ENCODE results near the gene RAI1. TPM values are rescaled to one million over a fixed set of nuclear protein-coding genes. Genes with fewer than 3 reads are reported as not detected.
A peak's percentile ranks its signal among the peaks of the same experiment; 100 is the strongest.

RAI1 gene
- total RNA-seq, 2 donors from 2014 or later: 35.9 to 42.9 TPM

GRCh38 chr17:17742133-17742621, 60.9 kb downstream of the RAI1 start:
- WGBS, 2 experiments (ENCODE audit: insufficient coverage in 1 of 2, insufficient read length in 1 of 2): 82 to 100% methylated on average over 3 to 5 of the region's 5 CpGs
- H3K36me3 ChIP-seq (ENCODE audit: control insufficient read depth, insufficient read depth, low read length): peaks cover 4% of the 10 kb centered on the region
- H3K27me3 ChIP-seq (ENCODE audit: control insufficient read depth, insufficient read depth, low read length, poor library complexity, severe bottlenecking): no peaks in the 10 kb centered on the region
- Mint-ChIP-seq H3K27me3 (ENCODE audit: insufficient read depth) (no peaks in the 10 kb centered on the region), H3K4me3 (no peak overlapping the region), H3K9me3 (no peaks in the 10 kb centered on the region), H3K4me1 (peaks cover 20% of the 10 kb centered on the region), H3K27ac (no peak overlapping the region), H3K36me3 (ENCODE audit: low read depth) (no peaks in the 10 kb centered on the region)
- DNase-seq: no peak
- TF ChIP-seq CTCF (conservative IDR thresholded peaks at IDR 0.05): no peak
- H3K4me1 ChIP-seq (ENCODE audit: control insufficient read depth, insufficient read depth, low read length): peaks cover 25% of the 10 kb centered on the region
- H3K9ac ChIP-seq (ENCODE audit: extremely low read depth, low read length, poor library complexity, severe bottlenecking): no peak overlapping the region
- H3K9me3 ChIP-seq (ENCODE audit: control insufficient read depth, low read length): no peaks in the 10 kb centered on the region
- no peak overlapping the region for H3K4me3 ChIP-seq (ENCODE audit: low read length)
- H3K27ac ChIP-seq (ENCODE audit: low read depth, low read length): peak overlapping the region; percentile 92

- no peaks in the 10 kb centered on the region for H3K9me3 ChIP-seq (ENCODE audit: control insufficient read depth, low read length)
- Mint-ChIP-seq H3K4me3 (no peak overlapping the region), H3K4me1 (peaks cover 20% of the 10 kb centered on the region), H3K36me3 (ENCODE audit: low read depth) (no peaks in the 10 kb centered on the region), H3K9me3 (no peaks in the 10 kb centered on the region), H3K27ac (no peak overlapping the region), H3K27me3 (ENCODE audit: insufficient read depth) (no peaks in the 10 kb centered on the region)
- H3K4me1 ChIP-seq (ENCODE audit: control insufficient read depth, insufficient read depth, low read length): peaks cover 23% of the 10 kb centered on the region
- no peak overlapping the region for H3K4me3 ChIP-seq (ENCODE audit: low read length)
- H3K9ac ChIP-seq (ENCODE audit: extremely low read depth, low read length, poor library complexity, severe bottlenecking): no peak overlapping the region
- TF ChIP-seq CTCF (conservative IDR thresholded peaks at IDR 0.05): no peak
- peaks cover 4% of the 10 kb centered on the region for H3K36me3 ChIP-seq (ENCODE audit: control insufficient read depth, insufficient read depth, low read length)
- no peak for DNase-seq
- no peaks in the 10 kb centered on the region for H3K27me3 ChIP-seq (ENCODE audit: control insufficient read depth, insufficient read depth, low read length, poor library complexity, severe bottlenecking)
- WGBS, 2 experiments (ENCODE audit: insufficient coverage in 1 of 2, insufficient read length in 1 of 2): 84 to 98% methylated on average over 2 to 4 of the region's 4 CpGs
- no peak overlapping the region for H3K27ac ChIP-seq (ENCODE audit: low read depth, low read length)
Measured at GRCh38 chr17:17742688-17743390, 61.6 kb downstream of the RAI1 start.

GRCh38 chr17:17743391-17744112, 62.3 kb downstream of the RAI1 start:
- no peaks in the 10 kb centered on the region for H3K27me3 Mint-ChIP-seq (ENCODE audit: insufficient read depth)
- Histone ChIP-seq H3K27ac (ENCODE audit: low read depth, low read length) (no peak overlapping the region), H3K4me3 (ENCODE audit: low read length) (no peak overlapping the region), H3K9me3 (ENCODE audit: control insufficient read depth, low read length) (no peaks in the 10 kb centered on the region), H3K27me3 (ENCODE audit: control insufficient read depth, insufficient read depth, low read length, poor library complexity, severe bottlenecking) (no peaks in the 10 kb centered on the region), H3K4me1 (ENCODE audit: control insufficient read depth, insufficient read depth, low read length) (peaks cover 22% of the 10 kb centered on the region), H3K36me3 (ENCODE audit: control insufficient read depth, insufficient read depth, low read length) (peaks cover 9% of the 10 kb centered on the region), H3K9ac (ENCODE audit: extremely low read depth, low read length, poor library complexity, severe bottlenecking) (no peak overlapping the region)
- H3K4me3 Mint-ChIP-seq: no peak overlapping the region
- H3K27ac Mint-ChIP-seq: no peak overlapping the region
- no peak for DNase-seq
- H3K9me3 Mint-ChIP-seq: no peaks in the 10 kb centered on the region
- TF ChIP-seq CTCF (conservative IDR thresholded peaks at IDR 0.05): no peak
- no peaks in the 10 kb centered on the region for H3K36me3 Mint-ChIP-seq (ENCODE audit: low read depth)
- WGBS, 2 experiments (ENCODE audit: insufficient coverage in 1 of 2, insufficient read length in 1 of 2): 93% methylated on average over 14 of the region's 14 CpGs
- H3K4me1 Mint-ChIP-seq: peaks cover 23% of the 10 kb centered on the region

Data from endodermal cell (in vitro differentiated cells).